Measurements from ENCODE around the gene CDC16.
A peak's percentile ranks its signal among the peaks of the same experiment; 100 is the strongest.

Gene CDC16

GRCh38 chr13:114213980-114214379 is 20.7 kb upstream of the CDC16 start:
- DNase-seq (ENCODE audit: extremely low read depth, low read depth) = no peak
- TF ChIP-seq CTCF (IDR thresholded peaks at IDR 0.05; ENCODE audit: low read depth, low read length) = no peak

GRCh38 chr13:114219392-114219791 is 15.3 kb upstream of the CDC16 start:
- DNase-seq (ENCODE audit: extremely low read depth, low read depth) = no peak
- TF ChIP-seq CTCF (IDR thresholded peaks at IDR 0.05; ENCODE audit: low read depth, low read length) = no peak

- TF ChIP-seq CTCF (IDR thresholded peaks at IDR 0.05; ENCODE audit: low read depth, low read length) = no peak
- DNase-seq (ENCODE audit: extremely low read depth, low read depth) = no peak
Measured at GRCh38 chr13:114222461-114222968, 12.2 kb upstream of the CDC16 start.

- no peak for DNase-seq (ENCODE audit: extremely low read depth, low read depth)
- no peak for TF ChIP-seq CTCF (IDR thresholded peaks at IDR 0.05; ENCODE audit: low read depth, low read length)
Measured at GRCh38 chr13:114224201-114224600, 10.5 kb upstream of the CDC16 start.

GRCh38 chr13:114225610-114226009 is 9.1 kb upstream of the CDC16 start:
- no peak for TF ChIP-seq CTCF (IDR thresholded peaks at IDR 0.05; ENCODE audit: low read depth, low read length)

GRCh38 chr13:114226088-114226487 is 8.6 kb upstream of the CDC16 start:
- TF ChIP-seq CTCF (IDR thresholded peaks at IDR 0.05; ENCODE audit: low read depth, low read length) = no peak
- DNase-seq (ENCODE audit: extremely low read depth, low read depth) = no peak

More at GRCh38 chr13:114225610-114226009, 9.1 kb upstream of the CDC16 start:
- no peak for DNase-seq (ENCODE audit: extremely low read depth, low read depth)

GRCh38 chr13:114226699-114227323 is 7.9 kb upstream of the CDC16 start:
- DNase-seq (ENCODE audit: extremely low read depth, low read depth) = peak; percentile 51
- peak; percentile 92 for TF ChIP-seq CTCF (IDR thresholded peaks at IDR 0.05; ENCODE audit: low read depth, low read length)
